Common myeloid progenitor, CD34-positive (primary cell): Measurements from ENCODE around the gene CEP83.
"Not testable (repeated sequence)": the region's sequence is repeated elsewhere in the genome, so short reads cannot be mapped to it uniquely, and the experiment has no call there.

Experiments used
- CTCF ChIA-PET: fragments of 350-600 bp; sonication (Branson Sonifier 250); formaldehyde crosslinking; loops from one replicate; lab custom pipeline; 2021; ENCODE audit warnings: antibody characterized with exemption; lab: Charles Lee
- POLR2A ChIA-PET: fragments of 350-600 bp; sonication (Branson Sonifier 250); formaldehyde crosslinking; loops from one replicate; lab custom pipeline; 2021; ENCODE audit warnings: antibody characterized with exemption; lab: Charles Lee
- DNase-seq, 3 donors: peaks; one replicate each; pipeline versions ENCODE4 v3.0.0 to v3.0.0-alpha.2; 2013
- H3K27ac ChIP-seq, 2 experiments: 1 replicate in 1 of 2; 2 replicates in 1 of 2; pipeline ENCODE4 v1.7.0; 2013; ENCODE audit warnings: inconsistent platforms in 2 of 2, low read length in 2 of 2, mild to moderate bottlenecking in 2 of 2, low read depth in 1 of 2, moderate library complexity in 1 of 2; ENCODE audit not compliant: severe bottlenecking in 2 of 2, insufficient read depth in 1 of 2, poor library complexity in 1 of 2
- H3K27me3 ChIP-seq, 5 experiments: replicated peaks in 2 of 5; 1 replicate in 3 of 5; 2 replicates in 2 of 5; pipeline versions ENCODE4 v1.6.1 to v1.7.0; 2013; ENCODE audit warnings: low read length in 4 of 5, mild to moderate bottlenecking in 2 of 5, moderate library complexity in 2 of 5, inconsistent platforms in 1 of 5; ENCODE audit not compliant: insufficient read depth in 5 of 5, control insufficient read depth in 4 of 5
- H3K36me3 ChIP-seq, 4 experiments: 1 replicate in 2 of 4; 2 replicates in 2 of 4; pipeline versions ENCODE4 v1.6.1 to v1.7.0; 2013; ENCODE audit warnings: low read length in 3 of 4, control low read depth in 1 of 4, mild to moderate bottlenecking in 1 of 4; ENCODE audit not compliant: control insufficient read depth in 4 of 4, insufficient read depth in 4 of 4
- H3K4me1 ChIP-seq, 4 experiments: 1 replicate in 3 of 4; 2 replicates in 1 of 4; pipeline versions ENCODE4 v1.6.1 to v1.7.1; 2013; ENCODE audit warnings: low read length in 3 of 4, mild to moderate bottlenecking in 3 of 4, control low read depth in 1 of 4, inconsistent platforms in 1 of 4, moderate library complexity in 1 of 4; ENCODE audit not compliant: control insufficient read depth in 4 of 4, insufficient read depth in 4 of 4; ENCODE audit errors: control extremely low read depth in 1 of 4
- H3K4me3 ChIP-seq, 7 experiments: 1 replicate in 4 of 7; 2 replicates in 3 of 7; pipeline versions ENCODE4 v1.5.1 to v1.7.0; 2013; ENCODE audit warnings: mild to moderate bottlenecking in 7 of 7, low read length in 6 of 7, moderate library complexity in 6 of 7, inconsistent platforms in 2 of 7, low read depth in 2 of 7, control low read depth in 1 of 7; ENCODE audit not compliant: insufficient read depth in 4 of 7, control insufficient read depth in 1 of 7; ENCODE audit errors: extremely low read depth in 1 of 7
- H3K9me3 ChIP-seq, 5 experiments: 1 replicate in 4 of 5; 2 replicates in 1 of 5; pipeline versions ENCODE4 v1.6.1 to v1.7.1; 2013; ENCODE audit warnings: low read length in 4 of 5, mild to moderate bottlenecking in 2 of 5, inconsistent platforms in 1 of 5, low read depth in 1 of 5, moderate library complexity in 1 of 5; ENCODE audit not compliant: control insufficient read depth in 4 of 5, insufficient read depth in 2 of 5; ENCODE audit errors: control extremely low read depth in 1 of 5
- WGBS: methylation state at CpG from one replicate; pipeline ENCODE4 v1.1.5; 2013; ENCODE audit not compliant: insufficient coverage; 5-methylcytosine and 5-hydroxymethylcytosine counted together

Gene CEP83

DNA sequence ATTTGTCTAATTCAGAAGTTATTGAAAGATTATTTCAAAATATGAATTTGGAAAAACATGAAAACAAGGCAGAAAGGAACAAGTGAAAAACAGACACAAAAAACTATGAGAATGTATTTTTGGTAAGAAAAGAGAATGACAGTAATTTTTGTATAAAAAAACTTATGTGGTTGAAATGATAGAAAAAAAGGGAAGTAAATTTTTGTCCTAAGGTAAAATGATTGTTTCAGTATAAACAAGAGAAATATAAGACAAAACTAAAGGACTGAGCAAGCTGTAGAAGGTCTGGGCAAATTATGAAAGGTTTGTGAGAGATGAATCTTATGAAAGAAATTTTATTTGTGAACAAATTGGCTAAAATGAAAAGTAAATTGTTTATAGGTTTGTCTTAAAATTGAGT is 44.6 kb downstream of the CEP83 start:
- H3K4me1 ChIP-seq = peaks cover 0 to 8% (median 4%) of the 10 kb centered on the region in 4 experiments
- ChIA-PET POLR2A (no interaction called here), CTCF (no interaction called here)
- H3K36me3 ChIP-seq = peaks cover under 1 to 8% (median 3%) of the 10 kb centered on the region in 4 experiments
- no peak overlapping the region for H3K4me3 ChIP-seq
- peaks cover 0 to 14% (median 0%) of the 10 kb centered on the region in 5 experiments for H3K9me3 ChIP-seq
- no peaks in the 10 kb centered on the region for H3K27me3 ChIP-seq
- DNase-seq = peak in 2 of 3 donors; percentile 40 to 60
- peak overlapping the region in 1 of 2 experiments; percentile 26 for H3K27ac ChIP-seq

DNA sequence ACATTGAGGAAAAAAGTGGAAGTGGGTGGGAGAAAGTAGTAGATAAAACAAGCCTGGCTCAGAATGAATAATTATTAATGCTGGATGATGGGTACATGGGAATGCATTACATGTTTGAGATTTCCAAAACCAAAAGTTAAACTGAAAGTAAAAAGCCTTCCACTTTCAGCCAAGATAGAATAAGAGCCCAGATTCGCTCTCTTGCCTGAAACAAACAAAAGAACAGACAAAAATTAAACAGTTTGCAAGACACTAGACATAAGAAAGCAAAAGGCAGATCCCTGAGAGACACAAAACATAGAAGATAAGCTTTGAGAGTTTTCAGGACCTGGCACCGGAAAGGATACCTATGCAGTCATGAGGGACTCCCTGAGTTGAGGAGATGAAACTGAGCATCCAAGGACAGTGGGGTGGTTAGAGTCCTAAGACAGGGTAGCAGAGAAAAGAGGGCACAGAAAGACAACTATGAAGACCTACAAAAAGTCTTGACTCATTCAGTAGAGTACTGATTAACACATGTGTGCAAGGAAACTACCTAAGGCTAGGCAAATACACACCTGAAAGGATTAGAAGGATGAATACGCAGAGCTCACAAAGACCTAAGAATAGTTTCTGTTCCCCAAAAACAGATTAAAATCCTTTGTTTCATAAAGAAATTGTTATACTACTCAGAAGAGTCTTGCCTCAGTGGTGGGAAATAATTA is 54.1 kb downstream of the CEP83 start:
- WGBS = 80% methylated on average over 2 of the region's 3 CpGs

DNA sequence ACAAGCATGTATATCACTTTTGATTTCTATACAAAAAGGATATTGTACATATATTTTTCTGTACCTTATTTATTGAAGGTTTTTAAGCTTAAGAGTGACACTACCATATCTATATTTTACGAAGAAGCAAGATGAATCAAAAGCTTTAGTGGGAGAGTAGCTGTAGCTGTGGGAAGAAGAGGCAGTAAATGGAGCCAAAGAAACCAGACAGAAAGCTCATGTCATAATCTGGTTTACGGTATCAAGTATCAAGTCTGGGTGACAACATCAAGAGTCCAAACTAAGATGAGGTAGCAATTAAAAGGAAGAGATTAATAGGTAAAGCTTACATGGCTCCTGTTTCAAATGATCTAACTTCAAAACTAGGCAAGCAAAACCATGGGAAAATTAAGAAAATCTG is 54.8 kb downstream of the CEP83 start:
- Histone ChIP-seq H3K27ac (no peak overlapping the region), H3K36me3 (peaks cover 19 to 29% (median 21%) of the 10 kb centered on the region in 4 experiments), H3K27me3 (no peaks in the 10 kb centered on the region), H3K4me1 (no peaks in the 10 kb centered on the region), H3K9me3 (peaks cover 2 to 9% (median 3%) of the 10 kb centered on the region in 5 experiments), H3K4me3 (no peak overlapping the region)
- DNase-seq = no peak
- ChIA-PET CTCF (interaction anchor here (1.2 kb wide), 1 partner anchor 8 kb away, joined by 3 read pairs; no protein-coding TSS in a partner anchor), POLR2A (no interaction called here)
- no CpG with 5 or more reads among the region's 2 CpGs for WGBS

More for the DNA sequence above, 54.1 kb downstream of the CEP83 start:
- Histone ChIP-seq H3K27ac (no peak overlapping the region), H3K4me3 (peak overlapping the region in 1 of 7 experiments; percentile 12), H3K36me3 (peaks cover 16 to 24% (median 18%) of the 10 kb centered on the region in 4 experiments), H3K9me3 (peaks cover 0 to 4% (median 2%) of the 10 kb centered on the region in 5 experiments), H3K4me1 (no peaks in the 10 kb centered on the region), H3K27me3 (no peaks in the 10 kb centered on the region)
- DNase-seq = no peak
- ChIA-PET POLR2A (no interaction called here), CTCF (no interaction called here)

DNA sequence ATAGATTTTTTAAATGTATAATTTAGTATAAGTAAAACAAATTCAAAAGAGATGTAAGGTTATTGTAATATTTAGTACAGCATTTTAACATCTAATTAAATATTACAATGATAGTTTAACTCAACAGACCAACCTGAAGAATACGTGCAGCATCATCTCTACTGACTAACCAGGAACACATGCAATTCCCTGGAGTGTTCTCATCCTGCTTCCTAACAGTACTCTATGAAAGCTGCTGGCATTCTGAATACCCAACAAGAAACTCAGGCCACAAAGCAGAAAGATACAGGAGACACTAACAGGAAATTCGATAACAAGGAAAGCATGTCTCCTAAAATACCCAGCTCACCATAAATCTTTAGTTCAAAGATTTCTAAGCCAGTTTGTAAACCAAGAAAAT is 58.3 kb downstream of the CEP83 start:
- no peak for DNase-seq
- H3K9me3 ChIP-seq = peaks cover 10 to 34% (median 15%) of the 10 kb centered on the region in 5 experiments
- POLR2A ChIA-PET = no interaction called here
- H3K4me3 ChIP-seq = no peak overlapping the region
- H3K27me3 ChIP-seq = no peaks in the 10 kb centered on the region
- H3K4me1 ChIP-seq = no peaks in the 10 kb centered on the region
- CTCF ChIA-PET = no interaction called here
- WGBS = 100% methylated on average over 1 of the region's 2 CpGs
- no peak overlapping the region for H3K27ac ChIP-seq
- peaks cover 24 to 47% (median 28%) of the 10 kb centered on the region in 4 experiments for H3K36me3 ChIP-seq

DNA sequence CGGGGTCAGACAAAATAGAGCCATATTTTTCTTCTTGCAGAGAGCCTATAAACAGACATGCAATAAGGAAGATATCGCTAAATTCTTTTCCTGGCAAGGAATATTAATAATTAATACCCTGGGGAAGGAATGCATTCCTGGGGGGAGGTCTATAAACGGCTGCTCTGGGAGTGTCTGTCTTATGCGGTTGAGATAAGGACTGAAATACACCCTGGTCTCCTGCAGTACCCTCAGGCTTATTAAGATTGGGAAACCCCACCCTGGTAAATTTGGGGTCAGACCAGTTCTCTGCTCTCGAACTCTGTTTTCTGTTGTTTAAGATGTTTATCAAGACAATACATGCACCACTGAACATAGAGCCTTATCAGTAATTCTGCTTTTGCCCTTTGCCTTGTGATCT is 61.0 kb downstream of the CEP83 start:
- Histone ChIP-seq H3K9me3 (peaks cover 10 to 34% (median 15%) of the 10 kb centered on the region in 5 experiments), H3K36me3 (peaks cover 24 to 47% (median 29%) of the 10 kb centered on the region in 4 experiments)
- H3K27ac ChIP-seq, CTCF ChIA-PET, H3K27me3 ChIP-seq, H3K4me3 ChIP-seq, POLR2A ChIA-PET, H3K4me1 ChIP-seq: not testable (repeated sequence)
- DNase-seq = peak in 2 of 3 donors; percentile 17 to 28
- WGBS = 100% methylated on average over 1 of the region's 5 CpGs

DNA sequence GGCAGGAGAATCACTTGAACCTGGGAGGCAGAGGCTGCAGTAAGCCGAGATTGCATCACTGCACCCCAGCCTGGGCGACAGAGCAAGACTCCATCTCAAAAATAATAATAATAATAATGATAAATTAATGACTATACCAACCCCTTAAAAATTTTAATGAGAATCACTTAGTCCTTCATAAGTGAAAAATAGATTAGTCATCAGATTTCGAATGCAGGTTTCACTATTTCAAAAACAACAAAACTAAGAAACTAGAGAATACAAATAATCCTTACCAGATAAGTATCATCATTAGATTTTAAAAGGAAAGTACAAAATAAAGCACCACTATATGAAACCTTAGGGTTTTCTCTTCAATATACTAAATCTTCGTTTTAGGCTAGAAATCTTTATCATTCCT is 62.3 kb downstream of the CEP83 start:
- POLR2A ChIA-PET = no interaction called here
- DNase-seq = no peak
- Histone ChIP-seq H3K9me3 (peaks cover 10 to 33% (median 15%) of the 10 kb centered on the region in 5 experiments), H3K36me3 (peaks cover 18 to 44% (median 24%) of the 10 kb centered on the region in 4 experiments), H3K27ac (no peak overlapping the region), H3K4me1 (no peaks in the 10 kb centered on the region), H3K27me3 (no peaks in the 10 kb centered on the region), H3K4me3 (no peak overlapping the region)
- WGBS = 100% methylated on average over 1 of the region's 4 CpGs
- CTCF ChIA-PET = no interaction called here

DNA sequence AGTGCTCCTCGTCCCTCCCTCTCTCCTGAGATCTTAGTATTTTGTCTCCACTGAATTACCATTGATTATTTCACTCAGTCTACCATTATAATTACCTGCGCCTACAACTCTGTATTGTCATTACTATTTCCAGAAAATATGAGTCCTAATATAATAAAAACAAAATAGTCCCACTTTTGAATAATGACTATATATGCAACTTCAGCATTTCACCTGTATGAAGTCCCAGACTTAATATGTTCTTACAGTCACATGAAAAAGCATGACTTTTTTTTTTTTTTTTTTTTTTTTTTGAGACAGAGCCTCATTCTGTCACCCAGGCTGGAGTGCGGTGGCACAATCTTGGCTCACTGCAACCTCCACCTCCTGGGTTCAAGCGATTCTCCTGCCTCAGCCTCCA is 63.7 kb downstream of the CEP83 start:
- WGBS = 90% methylated on average over 3 of the region's 4 CpGs
- H3K27me3 ChIP-seq, CTCF ChIA-PET, DNase-seq, H3K4me3 ChIP-seq, POLR2A ChIA-PET, H3K27ac ChIP-seq, H3K4me1 ChIP-seq: not testable (repeated sequence)
- peaks cover 12 to 36% (median 16%) of the 10 kb centered on the region in 4 experiments for H3K36me3 ChIP-seq
- H3K9me3 ChIP-seq = peaks cover 11 to 34% (median 15%) of the 10 kb centered on the region in 5 experiments
